ENCODE data around the gene FAM47A. TPM values are rescaled to one million over a fixed set of nuclear protein-coding genes. Genes with fewer than 3 reads are reported as not detected.

Gene FAM47A
- total RNA-seq, result under 1 TPM in 2 of 8 experiments, not detected in 6; 0.13 to 0.19 TPM

GRCh38 chrX:34132028-34132427, at the start of gene FAM47A:
FAM47A (minus strand) TSS chrX:34132314; CDS start chrX:34132278, 36 bp downstream.
- ATAC-seq (replicated peaks in 6 of 8), result no peak
- no peak within 1 kb of the TSS for H3K4me3 ChIP-seq
- 63% methylated on average over 9 of the region's 25 CpGs; no CpG with 5 or more reads in 9 of the 10 experiments for whole genome bisulfite sequencing, 10 experiments
- in situ Hi-C loops (cut with MboI; ENCODE audit: low pct_unique_long_range_greater_than_20kb in 2 of 9, low sequenced_read_pairs in 9 of 9, unreplicated experiment in 9 of 9), result no loop called here
- no peak within 1 kb of the TSS for H3K27ac ChIP-seq
- no peaks in the 10 kb centered on the region for H3K4me1 ChIP-seq (replicated peaks in 1 of 2)

- in situ Hi-C loops (cut with MboI; ENCODE audit: low pct_unique_long_range_greater_than_20kb in 2 of 9, low sequenced_read_pairs in 9 of 9, unreplicated experiment in 9 of 9), result no loop called here
- Histone ChIP-seq H3K4me1 (replicated peaks in 1 of 2) (no peaks in the 10 kb centered on the region), H3K4me3 (no peak overlapping the region), H3K27ac (no peak overlapping the region)
- WGBS, 10 experiments, result 47% methylated on average over 5 of the region's 9 CpGs; no CpG with 5 or more reads in 9 of the 10 experiments
- no peak for ATAC-seq (replicated peaks in 6 of 8)
These were observed 15.2 kb upstream of the FAM47A start for GRCh38 chrX:34147345-34147744.

- Histone ChIP-seq H3K27ac (no peak overlapping the region), H3K4me3 (no peak overlapping the region), H3K4me1 (replicated peaks in 1 of 2) (no peaks in the 10 kb centered on the region)
- in situ Hi-C loops (cut with MboI; ENCODE audit: low pct_unique_long_range_greater_than_20kb in 2 of 9, low sequenced_read_pairs in 9 of 9, unreplicated experiment in 9 of 9), result no loop called here
- ATAC-seq (replicated peaks in 6 of 8), result no peak
- 52 to 100% (median 90%) methylated on average over 1 to 16 of the region's 30 CpGs; no CpG with 5 or more reads in 5 of the 10 experiments for WGBS, 10 experiments
These were observed 14.8 kb upstream of the FAM47A start for GRCh38 chrX:34146906-34147305.

- in situ Hi-C loops (cut with MboI; ENCODE audit: low pct_unique_long_range_greater_than_20kb in 2 of 9, low sequenced_read_pairs in 9 of 9, unreplicated experiment in 9 of 9), result no loop called here
- 0 to 100% (median 47%) methylated on average over 1 to 2 of the region's 2 CpGs; no CpG with 5 or more reads in 2 of the 10 experiments for WGBS, 10 experiments
- Histone ChIP-seq H3K4me3 (no peak overlapping the region), H3K4me1 (replicated peaks in 1 of 2) (no peaks in the 10 kb centered on the region), H3K27ac (no peak overlapping the region)
- no peak for ATAC-seq (replicated peaks in 6 of 8)
These were observed 12.1 kb upstream of the FAM47A start for GRCh38 chrX:34144246-34144645.

DNA sequence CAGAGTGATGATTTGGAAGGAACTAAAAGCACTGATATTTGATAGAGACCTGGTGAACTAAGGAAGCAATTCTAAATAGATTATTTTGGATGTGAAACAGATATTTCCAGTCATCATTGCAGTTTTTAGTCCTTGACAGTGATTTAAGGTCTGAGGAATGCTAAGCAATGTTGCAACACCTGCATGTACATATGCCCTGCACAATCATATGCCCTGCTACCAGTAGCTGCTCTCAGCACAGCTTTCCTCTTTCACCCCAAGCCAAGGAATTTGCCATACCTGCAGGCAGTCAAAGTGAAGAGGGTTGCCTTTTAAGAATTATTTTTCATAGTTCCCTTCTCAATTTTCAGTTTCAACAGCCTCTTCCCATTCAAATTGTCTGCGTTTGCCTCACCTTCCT, 8.7 kb upstream of the FAM47A start:
- Histone ChIP-seq H3K4me3 (no peak overlapping the region), H3K4me1 (replicated peaks in 1 of 2) (no peaks in the 10 kb centered on the region), H3K27ac (no peak overlapping the region)
- 0 to 75% (median 23%) methylated on average over 1 of the region's 1 CpG; no CpG with 5 or more reads in 6 of the 10 experiments for WGBS, 10 experiments
- in situ Hi-C loops (cut with MboI; ENCODE audit: low pct_unique_long_range_greater_than_20kb in 2 of 9, low sequenced_read_pairs in 9 of 9, unreplicated experiment in 9 of 9), result no loop called here
- ATAC-seq (replicated peaks in 6 of 8), result no peak

- Histone ChIP-seq H3K4me3 (no peak overlapping the region), H3K27ac (no peak overlapping the region), H3K4me1 (replicated peaks in 1 of 2) (no peaks in the 10 kb centered on the region)
- in situ Hi-C loops (cut with MboI; ENCODE audit: low pct_unique_long_range_greater_than_20kb in 2 of 9, low sequenced_read_pairs in 9 of 9, unreplicated experiment in 9 of 9), result no loop called here
- WGBS, 10 experiments, result 20 to 78% (median 67%) methylated on average over 2 to 18 of the region's 41 CpGs; no CpG with 5 or more reads in 7 of the 10 experiments
- ATAC-seq (replicated peaks in 6 of 8), result no peak
These were observed 952 bp downstream of the FAM47A start for GRCh38 chrX:34130980-34131744.

- Histone ChIP-seq H3K4me3 (no peak overlapping the region), H3K4me1 (replicated peaks in 1 of 2) (no peaks in the 10 kb centered on the region), H3K27ac (no peak overlapping the region)
- in situ Hi-C loops (cut with MboI; ENCODE audit: low pct_unique_long_range_greater_than_20kb in 2 of 9, low sequenced_read_pairs in 9 of 9, unreplicated experiment in 9 of 9), result no loop called here
- WGBS, 10 experiments, result 0 to 62% methylated on average over 1 to 16 of the region's 29 CpGs; no CpG with 5 or more reads in 8 of the 10 experiments
- ATAC-seq (replicated peaks in 6 of 8), result no peak
These were observed 1.6 kb downstream of the FAM47A start for GRCh38 chrX:34130501-34130900.

GRCh38 chrX:34126011-34126410, 6.1 kb downstream of the FAM47A start:
- in situ Hi-C loops (cut with MboI; ENCODE audit: low pct_unique_long_range_greater_than_20kb in 2 of 9, low sequenced_read_pairs in 9 of 9, unreplicated experiment in 9 of 9), result no loop called here
- Histone ChIP-seq H3K4me3 (no peak overlapping the region), H3K27ac (no peak overlapping the region), H3K4me1 (replicated peaks in 1 of 2) (no peaks in the 10 kb centered on the region)
- no peak for ATAC-seq (replicated peaks in 6 of 8)
- no CpG with 5 or more reads among the region's 5 CpGs for WGBS, 10 experiments

DNA sequence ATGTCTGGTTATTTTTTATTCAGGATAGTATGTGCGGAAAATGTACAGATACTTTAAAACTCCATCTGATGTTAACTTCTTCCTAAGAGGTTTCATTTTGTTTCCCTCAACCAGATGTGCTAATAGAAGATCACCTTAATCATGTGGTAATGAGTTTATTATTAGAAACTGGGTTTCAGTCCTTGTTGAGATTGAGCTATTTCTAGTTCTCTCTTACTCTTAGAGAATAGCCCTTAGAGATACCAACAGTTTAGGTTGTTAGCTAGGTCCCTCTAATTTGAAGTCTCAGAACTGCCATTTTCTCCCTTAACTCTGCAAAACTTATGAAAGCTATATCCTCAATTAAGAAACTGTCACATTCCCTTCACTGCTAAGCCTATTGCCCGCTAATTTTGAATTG, 13.0 kb downstream of the FAM47A start:
- ATAC-seq (replicated peaks in 6 of 8), result no peak
- Histone ChIP-seq H3K4me1 (replicated peaks in 1 of 2) (no peaks in the 10 kb centered on the region), H3K27ac (no peak overlapping the region), H3K4me3 (no peak overlapping the region)
- WGBS, 10 experiments, result 0 to 100% (median 36%) methylated on average over 1 to 2 of the region's 2 CpGs; no CpG with 5 or more reads in 4 of the 10 experiments
- in situ Hi-C loops (cut with MboI; ENCODE audit: low pct_unique_long_range_greater_than_20kb in 2 of 9, low sequenced_read_pairs in 9 of 9, unreplicated experiment in 9 of 9), result no loop called here

- ATAC-seq (replicated peaks in 6 of 8), result no peak
- Histone ChIP-seq H3K4me1 (replicated peaks in 1 of 2) (no peaks in the 10 kb centered on the region), H3K27ac (no peak overlapping the region), H3K4me3 (no peak overlapping the region)
- 0 to 67% (median 0%) methylated on average over 1 of the region's 1 CpG; no CpG with 5 or more reads in 7 of the 10 experiments for WGBS, 10 experiments
- in situ Hi-C loops (cut with MboI; ENCODE audit: low pct_unique_long_range_greater_than_20kb in 2 of 9, low sequenced_read_pairs in 9 of 9, unreplicated experiment in 9 of 9), result no loop called here
These were observed 19.7 kb downstream of the FAM47A start for GRCh38 chrX:34112459-34112858.

All from motor neuron (in vitro differentiated cells).